GM12878 (cell line): ENCODE data around the gene DYSF.

ENCODE experiments used
- ESRRA ChIP-seq: IDR thresholded peaks from 2 replicates; pipeline ENCODE4 v1.6.1; 2012; ENCODE audit warnings: mild to moderate bottlenecking, low read length, improper control_type of control experiment
- LARP7 ChIP-seq: fragments of 450-650 bp; IDR thresholded peaks from 2 replicates; pipeline ENCODE4 v1.6.1; 2017; ENCODE audit warnings: mild to moderate bottlenecking
- PRDM15 ChIP-seq: fragments of 450-650 bp; formaldehyde crosslinking; IDR thresholded peaks from 2 replicates; pipeline ENCODE4 v1.4.0; 2020; ENCODE audit warnings: mild to moderate bottlenecking, moderate library complexity
- REST ChIP-seq: IDR thresholded peaks from 2 replicates; pipeline ENCODE4 v1.6.1; 2012; ENCODE audit warnings: mild to moderate bottlenecking, low read depth, low read length
- SMC3 ChIP-seq: IDR thresholded peaks from 2 replicates; pipeline ENCODE4 v1.6.1; 2011; ENCODE audit warnings: low read length, improper control_type of control experiment, borderline replicate concordance
- TAF1 ChIP-seq: IDR thresholded peaks from 2 replicates; pipeline ENCODE4 v1.6.1; 2011; ENCODE audit warnings: mild to moderate bottlenecking, low read depth, low read length, borderline replicate concordance
- TCF7 ChIP-seq: IDR thresholded peaks from 2 replicates; pipeline ENCODE4 v1.6.1; 2014; ENCODE audit warnings: antibody characterized with exemption, borderline replicate concordance

GRCh38 chr2:71570951-71571460 is 117.6 kb downstream of the DYSF start:
- no peak for TF ChIP-seq REST
- TF ChIP-seq TAF1: no peak
- no peak for TF ChIP-seq PRDM15 (CRISPR knock-in tag)
- TF ChIP-seq TCF7: no peak
- no peak for TF ChIP-seq SMC3
- no peak for TF ChIP-seq ESRRA
- TF ChIP-seq LARP7: no peak
